Sigmoid colon (tissue), 4 donors: ENCODE results near the gene C1orf198.

Experiments used
- EP300 ChIP-seq, 4 donors: sonication (generic); formaldehyde crosslinking; IDR thresholded peaks; one replicate each; pipeline ENCODE4 v1.6.1; 2017; ENCODE audit warnings: antibody characterized with exemption in 4 of 4
- POLR2A ChIP-seq, 2 donors: fragments of 450-650 bp; IDR thresholded peaks; one replicate each; pipeline ENCODE4 v1.6.1; 2016; ENCODE audit warnings: antibody characterized with exemption in 2 of 2, mild to moderate bottlenecking in 2 of 2, moderate library complexity in 2 of 2
- POLR2AphosphoS5 ChIP-seq, 4 donors: sonication (generic); formaldehyde crosslinking; IDR thresholded peaks; one replicate each; pipeline ENCODE4 v1.6.1; 2017; ENCODE audit warnings: antibody characterized with exemption in 4 of 4
- TF ChIP-seq, protein P1 (sequence below), 4 experiments: fragments of 450-650 bp in 3 of 4; fragments of 200-600 bp in 1 of 4; IDR thresholded peaks; one replicate each; pipeline ENCODE4 v1.5.1; 2016 to 2019; ENCODE audit warnings: antibody characterized with exemption in 4 of 4, mild to moderate bottlenecking in 3 of 4, moderate library complexity in 2 of 4

DNA sequence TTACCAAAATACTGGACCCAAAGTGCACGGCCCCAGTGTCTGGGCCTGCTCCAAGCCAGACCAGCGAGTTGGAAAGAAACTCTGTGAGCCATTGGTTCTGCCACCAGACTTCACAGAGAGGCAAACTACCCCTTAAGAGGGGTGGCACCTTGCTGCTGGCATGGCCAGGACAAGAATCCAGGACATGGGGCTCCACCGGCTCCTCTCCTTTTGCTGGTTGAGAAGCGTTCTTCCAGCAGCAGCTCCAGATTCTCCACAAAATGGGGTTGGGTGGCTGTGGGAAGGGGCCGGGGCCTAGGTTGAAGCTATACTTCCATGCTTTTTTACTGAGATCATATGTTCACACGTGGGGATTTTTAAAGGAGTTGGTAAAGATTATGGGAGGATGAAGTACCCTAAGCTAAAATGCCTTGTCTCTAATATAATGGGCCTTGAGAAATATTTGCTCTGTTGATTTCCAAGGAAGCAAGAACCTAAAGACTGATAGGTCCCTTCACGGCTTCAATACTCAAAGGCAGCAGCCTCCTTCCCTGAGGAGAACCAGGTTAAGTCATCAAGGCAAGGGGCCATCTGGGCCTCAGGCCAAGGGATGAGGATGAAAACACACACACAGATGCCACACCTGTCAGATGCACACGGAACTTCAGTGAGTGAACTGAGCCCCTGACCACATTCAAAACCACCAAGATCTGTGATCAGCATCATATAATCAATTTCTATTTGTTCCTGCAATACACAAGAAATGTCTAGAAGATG lies 3.1 kb downstream of the C1orf198 start:
- TF ChIP-seq, protein P1, sequence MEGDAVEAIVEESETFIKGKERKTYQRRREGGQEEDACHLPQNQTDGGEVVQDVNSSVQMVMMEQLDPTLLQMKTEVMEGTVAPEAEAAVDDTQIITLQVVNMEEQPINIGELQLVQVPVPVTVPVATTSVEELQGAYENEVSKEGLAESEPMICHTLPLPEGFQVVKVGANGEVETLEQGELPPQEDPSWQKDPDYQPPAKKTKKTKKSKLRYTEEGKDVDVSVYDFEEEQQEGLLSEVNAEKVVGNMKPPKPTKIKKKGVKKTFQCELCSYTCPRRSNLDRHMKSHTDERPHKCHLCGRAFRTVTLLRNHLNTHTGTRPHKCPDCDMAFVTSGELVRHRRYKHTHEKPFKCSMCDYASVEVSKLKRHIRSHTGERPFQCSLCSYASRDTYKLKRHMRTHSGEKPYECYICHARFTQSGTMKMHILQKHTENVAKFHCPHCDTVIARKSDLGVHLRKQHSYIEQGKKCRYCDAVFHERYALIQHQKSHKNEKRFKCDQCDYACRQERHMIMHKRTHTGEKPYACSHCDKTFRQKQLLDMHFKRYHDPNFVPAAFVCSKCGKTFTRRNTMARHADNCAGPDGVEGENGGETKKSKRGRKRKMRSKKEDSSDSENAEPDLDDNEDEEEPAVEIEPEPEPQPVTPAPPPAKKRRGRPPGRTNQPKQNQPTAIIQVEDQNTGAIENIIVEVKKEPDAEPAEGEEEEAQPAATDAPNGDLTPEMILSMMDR (IDR thresholded peaks at IDR 0.05): no peak
- TF ChIP-seq POLR2A (IDR thresholded peaks at IDR 0.05) (no peak), POLR2AphosphoS5 (IDR thresholded peaks at IDR 0.05) (no peak), EP300 (IDR thresholded peaks at IDR 0.05) (no peak)
